GM19397 (cell line): Measurements from ENCODE around the gene ARFGAP2.

Experiments
- ATAC-seq: cut with Tn5 transposase; IDR thresholded peaks from one replicate; pipeline ENCODE4 v1.9.1; 2021; ENCODE audit warnings: mild to moderate bottlenecking, moderate library complexity; ENCODE audit not compliant: unreplicated experiment

The ARFGAP2 gene

DNA sequence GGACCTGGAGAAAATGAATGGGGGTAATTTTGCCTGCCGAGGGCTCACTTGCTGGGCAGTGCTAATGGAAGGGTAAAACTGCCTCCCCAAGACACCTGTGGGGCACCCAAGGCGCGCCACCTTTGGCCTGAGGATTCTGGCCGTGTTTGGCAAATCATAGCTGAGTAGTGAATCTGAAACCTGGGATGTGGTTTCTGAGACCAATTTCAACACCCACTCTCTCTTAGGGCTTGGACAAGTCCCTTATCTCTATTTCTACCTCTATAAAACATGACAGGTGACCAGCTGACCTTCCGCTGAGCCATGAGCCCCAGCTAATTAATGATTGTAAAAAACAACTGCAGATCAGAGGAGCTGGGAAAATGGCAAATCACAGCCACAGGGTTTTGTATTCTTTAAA is 11.0 kb upstream of the ARFGAP2 start:
- no peak for ATAC-seq

DNA sequence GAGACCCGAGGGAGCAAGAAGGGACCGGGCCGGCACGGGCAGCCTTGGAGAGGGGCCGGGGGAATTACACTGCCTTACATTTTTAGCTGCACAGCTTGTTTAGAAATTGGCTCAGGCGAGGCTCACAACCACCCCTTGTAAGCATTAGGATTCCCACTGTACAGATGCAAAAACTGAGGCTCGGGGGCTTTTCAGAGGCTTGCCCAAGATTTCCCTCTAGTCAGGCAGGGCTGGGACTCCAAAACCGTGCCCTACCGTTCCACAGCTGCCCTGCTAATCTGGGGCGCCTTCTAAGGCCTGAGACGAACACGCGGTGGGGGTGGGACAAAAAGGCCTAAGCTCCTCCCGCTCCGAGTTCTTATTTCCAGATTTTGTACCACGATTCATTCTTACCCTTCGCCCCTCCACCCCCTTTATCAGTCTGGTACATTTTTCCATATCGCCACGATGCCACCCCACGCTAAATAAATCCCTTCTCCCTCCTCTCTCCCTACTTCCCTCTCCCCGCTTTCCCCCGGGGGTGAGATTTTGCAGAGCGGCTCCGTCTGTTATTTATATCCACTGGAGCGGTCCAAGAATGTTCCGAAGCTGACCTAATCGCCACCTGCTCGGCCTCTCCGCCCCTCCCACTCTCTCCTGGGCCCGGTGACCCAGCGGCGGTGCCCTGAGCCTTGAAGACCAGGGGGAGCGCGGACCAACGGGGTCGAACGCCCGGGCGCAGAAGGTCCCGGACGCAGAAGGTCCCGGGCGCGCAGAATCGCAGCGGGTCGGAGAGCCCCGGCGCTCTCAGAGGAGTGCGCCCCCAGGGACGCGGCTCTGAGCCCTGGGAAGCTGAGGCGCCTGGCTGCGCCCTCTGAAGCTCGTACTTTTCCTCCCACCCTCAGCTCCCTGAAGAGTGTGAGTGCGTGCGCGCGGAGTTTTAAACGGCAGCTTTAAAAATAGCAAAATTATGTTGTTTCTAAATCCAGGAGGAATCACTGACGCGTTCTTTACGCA is 10.3 kb upstream of the ARFGAP2 start:
- ATAC-seq: no peak

DNA sequence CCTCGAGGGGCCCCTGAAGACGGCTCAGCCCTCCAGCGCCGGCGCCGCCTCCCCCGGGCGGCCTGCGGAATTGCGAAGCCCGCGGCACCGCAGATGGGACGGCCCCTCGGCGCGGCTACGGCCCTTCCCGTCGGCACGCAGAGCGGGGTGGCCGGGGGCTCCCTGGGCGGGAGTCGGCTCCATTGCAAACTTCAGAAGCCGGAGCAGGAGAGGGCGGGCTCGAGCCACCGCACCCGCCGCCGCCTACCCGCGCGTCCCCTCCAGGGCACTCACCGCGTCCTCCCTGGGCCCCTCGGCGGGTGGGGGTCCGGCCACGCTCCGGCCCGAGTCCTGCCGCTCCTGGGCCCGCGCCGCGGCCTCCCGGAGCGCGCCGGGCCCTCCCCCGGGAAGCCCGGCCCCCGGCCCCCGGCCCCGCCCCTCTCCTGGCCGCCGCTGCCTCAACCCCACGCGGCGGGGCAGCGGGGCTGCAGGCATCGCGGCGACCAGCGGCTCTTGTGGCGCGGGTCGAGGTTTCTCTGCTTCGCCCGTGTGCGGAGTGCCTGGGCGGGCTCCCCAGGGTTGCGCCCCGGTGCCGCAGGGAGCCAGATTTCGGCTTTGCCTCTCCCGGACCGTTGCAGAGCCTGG is 9.5 kb upstream of the ARFGAP2 start, which contains the start of gene PACSIN3:
Gene PACSIN3 (minus strand): TSS at position 359 of the 624 bp plus-strand sequence. CDS start 3,707 bp downstream, outside the sequence.
- ATAC-seq: peak; percentile 43

DNA sequence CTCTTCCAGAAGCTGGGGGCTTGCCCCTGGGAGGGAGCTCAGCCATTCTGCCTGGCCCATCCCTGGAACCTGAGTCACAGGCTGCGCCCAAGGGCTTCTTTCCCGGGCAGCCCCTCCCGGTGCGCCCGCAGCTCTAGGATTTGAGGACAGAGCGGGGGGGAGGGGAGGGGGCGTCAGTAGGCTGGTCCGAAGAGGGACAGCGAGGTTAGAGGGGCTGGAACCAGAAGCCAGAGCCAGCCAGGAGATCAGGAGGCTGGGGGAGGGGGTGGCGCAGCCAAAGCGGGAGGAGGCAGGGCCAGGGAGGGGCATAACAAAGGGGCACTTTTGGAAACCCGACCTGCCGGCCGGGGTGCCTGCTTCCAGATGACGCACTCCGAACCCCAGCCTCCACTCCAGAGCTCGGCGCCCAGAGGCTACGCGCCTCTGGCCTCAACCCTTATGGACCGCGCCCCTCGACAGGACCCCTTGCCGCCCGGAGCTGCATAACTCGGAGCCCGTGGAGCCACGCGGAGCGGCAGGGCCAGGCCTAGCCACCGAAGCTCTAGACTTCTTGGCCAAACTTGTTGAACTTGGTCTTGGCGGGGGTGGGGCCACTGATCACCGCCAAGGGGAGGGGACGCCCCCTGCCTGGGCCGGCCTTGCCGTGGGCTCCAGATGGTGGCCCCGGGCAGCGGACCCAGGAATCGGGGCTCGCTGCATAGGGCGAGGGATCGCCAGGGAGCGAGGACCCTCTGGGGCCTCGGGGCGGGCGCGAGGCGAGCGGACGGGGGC is 8.8 kb upstream of the ARFGAP2 start:
- no peak for ATAC-seq

DNA sequence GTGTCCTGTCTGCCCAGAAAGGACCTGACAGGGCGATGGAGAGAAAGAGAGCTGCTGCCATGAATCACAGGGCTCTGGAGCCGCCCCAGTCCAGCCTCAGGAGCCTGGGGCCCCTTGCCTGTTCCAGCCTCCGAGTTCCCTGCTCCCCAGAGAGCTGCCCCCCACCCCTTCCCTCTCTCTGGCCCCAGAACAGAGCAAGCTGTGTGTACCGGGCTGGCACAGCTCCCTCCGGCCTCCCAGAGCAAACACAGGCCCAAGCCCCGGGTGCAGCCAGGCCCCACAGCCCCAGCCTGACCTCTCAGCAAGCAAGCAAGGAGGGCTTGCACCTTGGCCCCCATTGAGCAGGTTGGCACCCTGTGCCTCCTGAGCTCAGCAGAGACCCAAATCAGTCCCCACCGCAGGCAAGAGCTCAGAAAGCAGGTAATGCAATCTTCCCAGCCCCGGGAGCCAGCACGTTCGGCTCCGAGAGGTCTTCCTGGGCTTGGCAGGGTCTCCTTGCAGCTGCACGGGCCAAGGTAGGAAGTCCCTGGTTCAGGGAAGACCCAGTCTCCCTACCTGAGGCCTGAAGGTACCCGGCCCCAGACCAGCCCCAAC is 8.1 kb upstream of the ARFGAP2 start:
- no peak for ATAC-seq

DNA sequence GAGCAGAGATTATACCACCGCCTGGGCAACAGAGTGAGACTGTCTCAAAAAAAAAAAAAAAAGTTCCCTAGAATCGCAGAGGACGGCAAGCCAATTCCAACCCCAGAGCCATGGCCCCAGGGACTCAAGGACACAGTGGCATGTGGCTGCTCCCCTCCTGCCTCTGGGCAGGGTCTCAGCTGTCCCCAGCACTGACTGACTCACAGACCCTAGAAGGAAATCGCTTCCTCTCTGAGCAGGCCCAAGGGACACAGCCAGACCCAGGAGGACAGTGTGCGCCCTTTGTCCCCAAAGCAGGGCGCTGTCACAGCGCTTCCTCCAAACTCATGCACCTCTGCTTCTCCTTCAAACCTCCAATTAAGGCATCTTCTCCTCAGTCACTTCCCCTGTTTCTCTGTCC is 7.3 kb upstream of the ARFGAP2 start:
- no peak for ATAC-seq

DNA sequence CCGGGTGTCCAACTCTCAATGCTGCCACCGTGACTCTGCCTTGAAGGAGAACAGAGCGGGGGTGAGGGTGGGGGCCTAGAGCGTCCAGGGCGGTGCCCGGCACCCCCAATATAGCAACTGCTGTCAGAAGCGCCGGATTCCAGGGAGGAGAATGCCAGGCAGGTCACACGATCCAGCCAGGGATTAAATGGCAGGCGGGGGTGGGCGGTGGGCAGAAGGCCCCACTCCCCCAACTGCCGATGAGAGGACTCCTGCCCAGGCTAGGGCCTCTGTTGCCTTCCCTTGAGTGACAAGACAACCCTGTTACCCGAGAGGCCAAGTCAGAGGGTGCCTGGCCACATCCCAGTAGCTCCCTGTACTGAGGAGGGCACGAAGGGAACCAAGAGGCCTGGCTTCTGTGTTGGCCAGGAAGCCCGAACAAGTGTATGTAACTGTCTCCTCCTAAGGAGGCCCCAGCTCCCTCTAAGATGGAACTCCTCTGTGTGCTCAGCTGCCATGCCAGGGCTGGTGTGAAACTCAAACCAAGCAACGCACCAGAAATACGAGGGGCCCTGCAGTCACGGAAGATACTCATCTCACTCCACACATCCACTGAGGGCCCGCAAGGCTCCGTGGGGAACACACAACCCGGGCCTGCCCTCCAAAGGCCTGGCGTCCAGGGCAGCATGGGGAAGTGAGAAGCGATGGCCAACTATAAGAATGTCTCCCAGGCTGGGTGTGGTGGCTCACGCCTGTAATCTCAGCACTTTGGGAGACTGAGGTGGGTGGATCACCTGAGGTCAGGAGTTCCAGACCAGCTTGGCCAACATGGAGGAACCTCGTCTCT is 6.6 kb upstream of the ARFGAP2 start:
- no peak for ATAC-seq

DNA sequence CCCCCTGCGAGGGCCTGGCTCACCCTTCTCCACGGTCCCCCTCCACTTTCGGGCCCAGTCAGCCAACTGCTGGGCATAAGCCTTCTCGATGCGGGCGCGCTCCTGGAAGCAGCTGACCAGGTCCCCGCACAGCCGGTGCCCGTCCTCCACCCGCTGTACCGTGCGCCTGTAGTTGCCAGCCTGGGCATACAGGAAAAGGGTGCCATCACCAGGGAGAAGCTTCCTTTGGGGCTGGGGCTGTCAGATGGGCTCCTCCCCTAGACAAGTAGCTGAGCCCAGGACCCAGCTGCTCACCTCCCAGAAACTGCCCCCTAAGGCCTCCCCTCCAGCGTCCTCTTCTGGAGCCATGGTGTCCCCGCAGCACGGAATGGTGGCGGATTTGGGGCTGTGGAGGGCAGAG is 5.7 kb upstream of the ARFGAP2 start:
- ATAC-seq: no peak

DNA sequence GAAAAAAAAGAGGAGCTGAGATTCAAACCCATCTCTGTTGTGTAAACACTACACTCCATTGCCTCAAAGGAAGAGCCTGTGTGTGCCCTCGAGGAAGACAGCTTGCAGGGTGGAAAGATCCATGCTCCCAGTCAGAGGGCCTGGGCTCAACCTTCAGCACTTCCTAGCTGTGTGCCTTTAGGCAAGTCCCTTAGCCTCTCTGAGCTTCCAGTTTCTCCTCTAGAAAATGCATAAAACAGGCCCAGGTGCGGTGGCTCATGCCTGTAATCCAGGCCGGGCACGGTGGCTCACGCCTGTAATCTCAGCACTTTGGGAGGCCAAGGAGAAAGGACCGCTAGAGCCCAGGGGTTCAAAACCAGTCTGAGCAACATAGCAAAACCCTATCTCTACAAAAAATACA is 4.6 kb upstream of the ARFGAP2 start:
- ATAC-seq: no peak

DNA sequence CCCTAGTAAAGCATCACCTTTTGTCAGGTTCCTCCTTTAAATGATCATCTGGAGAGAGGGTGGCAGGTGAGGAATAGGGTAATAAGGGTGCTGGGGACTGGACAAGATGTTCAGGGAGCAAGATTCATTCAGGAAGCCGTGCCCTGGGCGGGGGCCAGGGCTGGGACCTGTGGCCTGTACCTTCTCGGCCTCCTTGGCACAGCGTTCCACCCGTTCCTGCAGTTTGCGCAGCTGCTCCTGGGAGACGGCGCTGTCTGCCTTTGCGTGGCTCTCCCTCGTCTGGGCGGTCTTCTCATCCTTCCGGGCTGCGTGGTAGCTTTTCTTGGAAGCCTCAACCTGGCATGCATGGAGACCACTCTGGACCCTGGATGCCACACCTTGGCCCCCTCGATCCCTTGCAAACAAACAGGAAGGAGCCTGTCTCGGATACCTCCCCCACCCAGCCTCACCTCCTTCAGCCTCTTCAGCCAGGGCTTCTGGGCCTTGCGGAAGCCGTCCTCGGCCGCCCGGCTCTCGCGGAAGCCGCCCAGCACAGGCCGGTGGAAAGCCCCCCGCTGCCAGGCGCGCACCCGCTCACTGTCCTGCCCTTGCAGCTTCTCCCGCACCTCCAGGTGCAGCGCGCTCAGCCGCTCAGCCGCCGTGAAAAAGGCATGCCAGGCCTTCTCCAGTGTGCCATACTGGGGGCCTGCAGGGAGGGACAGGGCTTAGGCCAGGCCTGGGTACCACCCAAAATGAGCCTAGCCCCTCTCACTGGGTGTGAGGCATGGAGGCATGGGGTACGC is 3.5 kb upstream of the ARFGAP2 start:
- ATAC-seq: no peak

DNA sequence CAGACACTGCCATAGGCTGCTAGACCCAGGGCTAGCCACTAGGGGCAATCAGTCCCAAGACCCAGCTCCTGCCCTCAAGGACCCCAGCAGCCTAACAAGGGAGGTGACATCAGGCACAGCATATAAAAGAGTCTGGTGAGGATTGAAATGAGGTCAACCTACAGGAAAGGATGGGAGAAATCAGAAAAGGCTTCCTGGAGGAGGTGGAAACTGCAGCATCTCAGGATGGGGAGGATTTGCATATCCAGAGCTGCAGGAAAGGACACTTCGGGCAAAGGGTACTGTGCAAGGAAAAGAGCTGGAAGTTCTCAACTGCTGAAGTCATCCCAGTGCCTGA is 2.9 kb upstream of the ARFGAP2 start:
- no peak for ATAC-seq

DNA sequence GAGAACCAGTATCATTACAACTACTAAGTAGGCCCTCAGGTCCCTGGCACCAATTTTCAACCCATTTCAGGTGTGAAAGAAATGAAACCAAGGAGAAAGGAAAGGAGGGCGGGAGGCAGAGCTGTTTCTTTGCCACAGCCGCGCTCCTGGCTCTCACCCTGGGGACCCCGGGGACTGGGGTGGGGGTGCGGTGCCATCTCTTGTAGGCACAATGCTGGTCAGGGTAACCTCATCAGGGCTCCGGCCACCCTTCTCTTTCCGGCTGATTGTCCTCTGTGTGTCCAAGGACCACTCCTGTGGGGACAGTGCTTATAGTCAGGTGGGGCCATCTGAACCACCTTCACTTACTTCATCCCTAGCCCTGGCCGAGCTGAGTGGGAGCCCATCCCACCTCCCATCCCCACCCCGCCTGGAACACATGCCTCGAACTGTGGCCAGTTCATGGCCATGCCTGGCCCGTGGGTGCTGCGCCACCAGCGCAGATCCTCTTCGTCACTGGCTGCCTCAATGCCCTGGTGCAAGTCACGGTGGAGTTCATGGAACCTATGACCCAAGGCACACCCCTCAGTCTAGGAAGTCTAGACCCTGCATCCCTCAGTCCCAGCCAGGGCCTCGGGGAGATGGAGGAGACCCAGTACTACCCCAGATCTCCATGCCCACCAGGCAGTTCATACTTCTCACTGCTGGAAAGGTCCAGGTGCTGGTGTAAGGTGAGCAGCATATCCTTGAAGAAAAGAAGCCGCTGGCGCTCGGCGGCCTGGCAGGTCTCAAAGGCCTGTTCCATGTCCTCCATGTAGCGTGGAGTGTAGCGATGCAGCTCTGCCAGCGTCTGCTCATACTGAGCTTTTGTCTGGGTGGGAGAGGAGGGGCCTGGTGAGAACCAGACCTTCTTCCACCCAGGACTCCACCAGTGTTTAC is 2.3 kb upstream of the ARFGAP2 start:
- ATAC-seq: no peak

DNA sequence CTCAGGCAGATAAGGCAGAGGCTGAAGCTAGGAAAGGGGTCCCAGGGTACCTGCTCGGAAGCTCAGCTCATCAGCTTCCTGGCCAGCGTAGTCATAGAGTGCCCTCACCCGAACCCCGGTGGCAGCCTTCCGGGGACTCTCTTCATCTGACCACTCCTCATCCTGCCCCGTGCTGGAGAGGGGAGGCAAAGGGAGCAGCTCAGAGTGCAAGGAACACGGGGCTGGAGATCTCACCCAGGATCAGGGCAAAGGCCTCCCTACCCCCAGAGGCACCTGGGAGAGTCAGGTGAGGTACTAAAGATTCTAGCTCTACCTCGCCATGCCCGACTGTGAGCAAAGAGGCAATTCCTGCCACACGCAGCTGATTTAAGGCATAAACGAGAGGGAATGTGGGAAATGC is 1.6 kb upstream of the ARFGAP2 start:
- no peak for ATAC-seq

DNA sequence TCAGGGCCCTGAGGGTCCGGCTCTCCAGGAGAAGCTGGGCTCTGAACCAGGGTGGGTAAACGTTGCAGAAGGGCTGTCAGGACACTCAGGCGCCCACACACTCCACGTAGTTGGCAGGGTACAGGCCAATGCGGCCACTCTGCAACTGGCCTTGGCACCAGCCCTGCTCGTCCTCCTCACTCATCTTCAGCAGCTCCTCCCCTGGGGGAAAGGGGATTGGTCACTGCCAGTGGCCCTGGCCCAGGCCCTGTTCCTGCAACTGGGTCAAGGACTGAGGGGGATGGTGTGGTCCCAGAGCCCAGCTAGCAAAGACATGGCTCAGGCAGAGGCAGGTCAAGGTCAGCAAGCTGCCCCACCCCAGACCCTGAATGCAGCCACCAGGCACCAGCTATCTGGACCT is 1.2 kb upstream of the ARFGAP2 start:
- ATAC-seq: no peak

DNA sequence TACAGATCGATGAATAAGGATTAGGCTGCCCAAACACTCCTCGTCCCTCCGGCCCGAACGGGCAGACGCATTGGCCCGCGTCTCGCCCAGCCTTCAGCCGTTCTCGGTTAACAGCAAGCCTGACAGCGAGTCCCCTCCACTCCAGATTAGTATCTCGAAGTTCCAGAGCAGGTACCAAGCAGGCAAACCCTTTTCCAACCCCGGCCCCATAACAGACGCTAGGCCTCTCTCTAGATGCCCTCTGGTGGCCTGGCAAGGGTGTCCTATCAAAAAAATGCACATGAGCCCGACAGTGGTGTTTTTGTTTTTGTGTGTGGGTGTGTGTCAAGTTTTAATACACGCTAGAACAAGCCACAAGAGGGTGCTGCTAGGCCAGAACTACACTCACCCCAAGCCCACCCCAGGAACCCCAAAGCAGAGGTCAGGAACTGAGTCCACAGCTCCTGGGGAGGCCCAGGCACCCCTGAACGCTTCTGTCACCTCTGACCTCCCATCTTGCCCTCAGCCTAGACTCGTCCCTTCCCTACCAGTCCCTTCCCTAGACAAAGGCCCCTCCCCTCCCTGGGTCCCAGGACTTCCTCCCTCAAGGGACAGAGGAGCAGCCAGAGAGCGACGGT is 658 bp upstream of the ARFGAP2 start:
- ATAC-seq: peak; percentile 37

DNA sequence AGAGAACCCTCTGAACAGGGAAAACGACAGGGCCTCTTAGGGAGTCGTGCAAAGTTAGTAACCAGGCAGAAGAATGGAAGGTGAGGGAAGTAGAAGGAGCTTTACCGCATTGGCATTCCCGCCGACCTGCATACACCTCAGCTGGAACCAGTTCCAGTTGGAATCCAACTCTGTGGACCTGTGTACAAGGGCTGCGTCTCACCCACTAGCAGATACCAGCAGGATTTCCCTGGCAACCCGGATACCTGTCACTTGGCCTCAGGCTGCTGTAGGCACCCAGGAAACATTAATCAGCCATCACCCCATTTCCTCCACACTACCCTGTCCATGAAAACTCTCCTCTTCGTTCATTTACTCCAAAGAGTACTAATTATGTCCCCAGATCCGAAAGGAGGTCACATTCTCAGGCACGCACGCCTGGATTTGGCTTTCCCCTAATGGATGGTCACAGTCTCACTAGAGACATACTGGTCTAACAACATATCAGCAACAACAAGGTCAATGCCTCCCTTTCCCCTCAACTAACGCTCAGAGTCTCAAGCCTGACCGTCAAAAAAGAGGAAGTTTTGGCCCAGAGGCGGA is 842 bp downstream of the ARFGAP2 start:
- no peak for ATAC-seq

DNA sequence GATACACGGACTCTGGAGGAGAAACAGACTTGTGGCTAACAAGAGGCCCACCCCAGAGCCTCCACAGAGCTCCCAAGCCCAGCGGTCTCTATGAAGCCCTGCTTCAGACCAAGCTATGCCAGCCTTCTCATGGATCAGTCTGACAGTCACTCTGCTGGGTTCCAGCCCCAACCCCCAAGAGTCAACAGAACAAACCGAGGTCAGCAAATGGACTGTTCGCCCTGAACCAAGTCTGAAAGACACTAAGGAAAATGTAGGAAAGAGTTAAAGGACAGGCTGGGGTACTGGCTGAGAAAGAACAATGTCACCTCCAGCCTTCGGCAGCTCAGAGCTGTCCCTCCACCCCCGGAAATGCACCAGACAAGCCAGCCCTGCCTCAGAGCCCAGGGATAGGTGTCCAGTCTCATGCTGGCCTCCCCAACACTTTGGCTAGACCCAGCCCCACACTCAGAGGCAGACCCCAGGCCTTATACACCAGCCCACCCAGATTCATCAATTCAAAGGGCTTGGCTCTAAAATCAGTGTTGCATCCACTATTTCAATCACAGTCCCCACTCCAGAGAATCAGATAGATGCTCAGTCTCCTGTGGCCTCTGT is 3.8 kb downstream of the ARFGAP2 start:
- no peak for ATAC-seq
